ES-I3 (cell line): ENCODE data around the gene TDRD7.

Experiments
- H3K36me3 ChIP-seq: 2 replicates; pipeline ENCODE4 v1.6.1; 2013; ENCODE audit warnings: mild to moderate bottlenecking, low read length, control low read depth, moderate library complexity; ENCODE audit not compliant: insufficient read depth
- H3K4me1 ChIP-seq: 2 replicates; pipeline ENCODE4 v1.6.1; 2013; ENCODE audit warnings: mild to moderate bottlenecking, control low read depth, low read length; ENCODE audit not compliant: insufficient read depth
- H3K9ac ChIP-seq: 2 replicates; pipeline ENCODE4 v1.6.1; 2013; ENCODE audit warnings: low read depth, mild to moderate bottlenecking, low read length, moderate library complexity
- H3K9me3 ChIP-seq: 2 replicates; pipeline ENCODE4 v1.6.1; 2013; ENCODE audit warnings: mild to moderate bottlenecking, low read length, moderate library complexity; ENCODE audit not compliant: control insufficient read depth, insufficient read depth

Gene TDRD7

DNA sequence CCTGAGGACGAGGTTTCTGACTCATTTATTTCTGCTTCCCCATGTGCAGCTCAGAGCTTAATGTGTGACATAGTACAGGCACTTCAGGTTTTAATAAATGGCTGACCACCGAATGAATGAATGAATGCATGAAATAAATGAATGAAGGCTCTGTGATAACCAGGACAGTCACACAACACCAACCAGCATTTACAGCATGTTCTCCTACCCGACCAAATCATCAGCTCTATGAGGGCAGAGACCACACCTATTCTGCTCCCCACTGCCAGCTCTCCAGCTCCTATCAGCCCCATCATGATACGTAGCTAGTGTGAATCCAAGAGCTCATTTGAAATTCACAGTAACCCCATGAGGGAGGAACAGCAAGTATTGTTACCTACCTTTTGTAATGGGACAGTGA, 94.4 kb downstream of the TDRD7 start:
- H3K4me1 ChIP-seq, result no peaks in the 10 kb centered on the region; the same call in 1 of the 2 replicates
- no peak overlapping the region for H3K9ac ChIP-seq
- no peaks in the 10 kb centered on the region for H3K36me3 ChIP-seq
- no peaks in the 10 kb centered on the region for H3K9me3 ChIP-seq

DNA sequence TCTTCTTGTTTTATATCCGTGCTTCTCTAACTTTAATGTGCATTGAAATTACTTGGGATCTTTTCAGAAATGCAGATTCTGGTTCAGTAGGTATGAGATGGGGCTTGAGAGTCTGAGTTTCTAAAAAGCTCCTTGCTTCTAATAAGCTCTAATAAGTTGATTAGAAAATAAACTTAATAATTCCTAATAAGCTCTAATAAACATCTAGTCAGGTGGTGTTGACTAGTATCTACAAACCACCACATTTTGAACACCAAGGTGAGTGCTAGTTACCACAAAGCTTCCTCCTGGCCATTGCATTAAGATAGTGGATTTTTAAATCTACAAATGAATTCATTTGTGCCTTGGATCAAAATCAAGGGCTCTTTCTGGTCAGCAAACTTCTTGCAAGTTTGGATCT, 94.9 kb downstream of the TDRD7 start:
- Histone ChIP-seq H3K9me3 (no peaks in the 10 kb centered on the region), H3K36me3 (no peaks in the 10 kb centered on the region), H3K4me1 (no peaks in the 10 kb centered on the region; the same call in 1 of the 2 replicates), H3K9ac (no peak overlapping the region)

DNA sequence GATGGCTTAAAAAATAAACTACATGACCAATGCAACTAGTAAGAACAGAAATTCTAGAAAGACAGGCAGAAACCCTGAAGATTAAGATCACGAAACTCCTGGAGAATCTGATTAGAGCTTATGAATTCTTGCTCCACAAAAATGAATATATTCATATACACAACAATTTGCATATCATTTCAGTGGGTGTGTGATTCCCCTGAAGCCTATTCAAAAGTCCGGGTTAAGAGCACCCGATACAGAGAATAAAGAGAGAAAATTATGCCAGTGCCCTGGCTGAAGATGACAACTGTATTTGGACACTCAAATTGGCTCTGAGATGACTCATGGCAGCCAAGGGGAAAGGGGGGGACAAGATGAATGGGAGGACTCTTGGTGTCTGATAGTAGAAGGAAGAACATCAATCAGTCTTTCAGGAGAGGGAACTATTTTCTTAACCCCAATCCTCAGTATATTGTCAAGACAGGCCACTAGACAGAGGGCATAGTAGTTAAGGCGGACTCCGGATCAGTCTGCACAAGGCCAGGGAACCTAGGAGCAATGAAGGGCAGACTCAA, 95.6 kb downstream of the TDRD7 start:
- no peak overlapping the region for H3K9ac ChIP-seq
- no peaks in the 10 kb centered on the region; the same call in 1 of the 2 replicates for H3K4me1 ChIP-seq
- H3K9me3 ChIP-seq, result no peaks in the 10 kb centered on the region
- H3K36me3 ChIP-seq, result no peaks in the 10 kb centered on the region

DNA sequence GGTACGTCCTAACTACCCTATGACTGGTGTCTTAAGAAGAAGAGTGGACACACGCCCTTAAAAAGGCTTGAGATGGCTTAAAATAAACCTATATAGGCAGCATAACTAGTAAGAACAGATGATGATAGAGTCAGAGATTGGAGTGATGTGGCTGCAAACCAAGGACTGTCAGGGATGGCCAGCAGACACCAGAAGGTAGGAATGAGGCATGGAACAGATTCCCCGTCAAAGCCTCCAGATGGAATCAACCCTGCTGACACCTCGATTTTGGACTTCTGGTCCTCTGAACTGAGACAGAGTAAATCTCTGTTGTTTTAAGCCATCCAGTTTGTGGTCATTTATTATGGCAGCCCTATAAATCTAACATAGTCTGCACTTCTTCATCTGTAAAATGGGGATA, 97.0 kb downstream of the TDRD7 start:
- Histone ChIP-seq H3K9ac (no peak overlapping the region), H3K36me3 (no peaks in the 10 kb centered on the region), H3K9me3 (no peaks in the 10 kb centered on the region), H3K4me1 (no peaks in the 10 kb centered on the region)

DNA sequence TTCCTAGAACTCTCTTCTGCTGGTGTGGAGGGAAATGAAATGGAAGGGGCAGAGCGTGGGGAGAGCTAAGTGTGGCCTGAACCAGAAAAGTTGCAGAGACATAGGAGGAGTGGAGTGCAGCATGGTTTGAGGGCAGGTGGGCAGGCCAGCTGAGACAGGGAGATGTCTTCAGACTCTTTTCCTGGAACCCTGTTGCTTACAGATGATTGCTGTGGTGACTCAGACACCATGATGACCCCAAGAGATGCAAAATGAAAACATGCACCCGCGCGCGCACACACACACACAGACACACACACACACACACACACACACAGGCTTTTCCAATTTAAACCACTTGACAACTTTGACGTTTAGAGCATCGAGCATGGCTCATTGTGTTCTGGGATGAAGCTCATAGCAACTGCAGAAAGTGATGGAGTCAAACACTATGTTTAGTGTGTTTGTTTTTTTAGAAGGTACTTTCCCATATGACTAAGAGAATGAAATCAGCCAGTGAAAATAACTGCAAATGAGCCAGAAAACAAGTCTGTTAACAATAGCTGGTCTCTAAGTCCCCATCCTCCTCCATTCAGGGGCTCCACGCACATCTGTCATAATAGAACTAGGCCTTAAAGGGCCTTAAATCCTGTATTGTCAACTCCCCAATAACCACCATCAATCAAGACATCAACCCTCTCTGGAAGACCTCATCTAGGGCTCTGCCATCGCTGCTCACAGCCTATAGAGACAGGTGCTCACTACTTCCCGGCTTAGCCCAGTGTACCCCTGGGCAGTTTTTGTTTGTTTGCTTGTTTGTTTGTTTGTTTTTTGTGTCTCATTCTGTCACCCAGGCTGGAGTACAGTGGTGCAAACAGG, 99.1 kb downstream of the TDRD7 start:
- H3K9me3 ChIP-seq, result no peaks in the 10 kb centered on the region
- H3K36me3 ChIP-seq, result no peaks in the 10 kb centered on the region
- no peak overlapping the region for H3K9ac ChIP-seq

DNA sequence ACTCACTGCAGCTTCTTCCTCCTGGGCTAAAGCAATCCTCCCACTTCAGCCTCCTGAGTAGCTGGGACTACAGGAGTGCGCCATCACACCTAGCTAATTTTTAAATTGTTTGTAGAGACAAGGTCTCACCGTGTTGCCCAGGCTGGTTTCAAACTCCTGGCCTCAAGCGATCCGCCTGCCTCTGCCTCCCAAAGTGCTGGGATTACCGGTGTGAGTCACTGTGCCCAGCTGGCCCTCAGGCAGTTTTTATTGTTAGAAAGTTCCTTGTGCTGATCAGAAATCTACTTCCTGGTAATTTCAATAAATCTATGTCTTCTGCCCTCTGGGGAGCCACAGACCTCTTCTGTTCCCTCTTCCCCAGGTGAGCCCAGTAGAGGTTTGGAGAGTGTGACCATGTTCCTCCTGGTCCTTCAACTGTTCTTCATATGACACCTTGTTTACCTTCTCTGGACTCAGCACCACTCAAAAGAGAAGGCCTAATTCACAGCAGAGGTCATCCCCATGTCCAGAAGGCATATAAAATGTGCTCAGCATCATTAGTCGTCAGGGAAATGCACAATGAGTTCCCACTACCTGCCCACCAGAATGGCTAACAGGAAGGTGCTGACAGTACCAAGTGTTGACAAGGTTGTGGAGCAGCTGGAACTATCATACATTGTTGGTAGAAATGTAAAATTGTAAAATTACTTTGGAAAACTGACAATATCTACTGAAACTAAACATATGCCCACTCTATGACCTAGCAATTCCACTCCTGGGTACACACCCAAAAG, 99.9 kb downstream of the TDRD7 start:
- Histone ChIP-seq H3K9me3 (no peaks in the 10 kb centered on the region), H3K36me3 (no peaks in the 10 kb centered on the region), H3K9ac (no peak overlapping the region), H3K4me1 (no peaks in the 10 kb centered on the region; the same call in 1 of the 2 replicates)

More for the DNA sequence above, 99.1 kb downstream of the TDRD7 start:
- no peaks in the 10 kb centered on the region for H3K4me1 ChIP-seq

DNA sequence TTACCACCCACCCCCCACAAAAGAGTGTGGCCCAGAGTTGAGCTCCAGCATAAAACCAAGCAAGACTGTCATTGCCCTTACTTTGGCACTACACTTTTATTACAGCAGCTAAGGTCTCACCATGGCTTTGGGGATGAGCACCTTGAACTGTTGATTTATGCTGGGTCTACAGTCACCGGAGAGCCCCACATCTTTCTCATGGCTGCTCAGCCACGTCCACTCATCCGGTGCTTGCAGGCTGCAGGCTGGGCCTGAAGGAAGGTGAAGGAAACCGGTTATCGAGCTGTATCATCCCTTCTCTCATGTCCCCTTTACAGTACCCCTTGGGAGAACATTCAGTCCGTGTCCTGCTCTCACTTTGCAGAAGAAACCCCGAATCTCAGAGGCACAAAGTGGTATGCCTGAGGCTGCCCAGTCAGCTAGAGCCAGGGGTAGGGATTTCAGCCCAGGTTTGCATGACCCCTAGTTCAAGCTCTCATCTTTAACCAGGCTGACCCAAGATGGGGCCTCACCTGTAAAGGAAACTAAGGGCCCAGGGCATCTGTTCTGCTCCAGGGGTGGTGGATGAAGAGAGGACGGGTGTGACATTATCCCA, 101.2 kb downstream of the TDRD7 start:
- no peaks in the 10 kb centered on the region; the same call in 1 of the 2 replicates for H3K4me1 ChIP-seq
- H3K9ac ChIP-seq, result no peak overlapping the region
- no peaks in the 10 kb centered on the region for H3K9me3 ChIP-seq
- no peaks in the 10 kb centered on the region for H3K36me3 ChIP-seq

DNA sequence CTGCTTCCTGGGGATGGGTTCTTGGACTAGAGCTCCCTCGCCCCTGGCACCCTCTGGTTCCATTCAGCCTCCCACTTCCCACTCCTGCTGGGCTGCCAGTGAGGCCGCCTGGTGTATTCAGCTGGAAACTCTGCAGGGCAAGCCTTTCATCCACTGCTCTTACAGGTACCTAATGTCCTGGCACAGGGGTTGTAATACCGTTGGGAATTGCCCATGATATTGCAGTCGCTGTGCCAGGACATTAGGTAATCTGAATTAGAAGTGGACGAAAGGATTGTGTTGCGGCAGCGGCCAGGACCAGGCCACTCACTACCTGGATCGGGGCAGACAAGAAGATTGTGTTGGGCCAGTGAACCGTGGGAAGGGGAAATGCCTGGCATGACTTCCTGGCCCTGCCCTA, 102.6 kb downstream of the TDRD7 start:
- H3K36me3 ChIP-seq, result no peaks in the 10 kb centered on the region
- no peak overlapping the region for H3K9ac ChIP-seq
- no peaks in the 10 kb centered on the region for H3K9me3 ChIP-seq
- H3K4me1 ChIP-seq, result no peaks in the 10 kb centered on the region; the same call in 1 of the 2 replicates

DNA sequence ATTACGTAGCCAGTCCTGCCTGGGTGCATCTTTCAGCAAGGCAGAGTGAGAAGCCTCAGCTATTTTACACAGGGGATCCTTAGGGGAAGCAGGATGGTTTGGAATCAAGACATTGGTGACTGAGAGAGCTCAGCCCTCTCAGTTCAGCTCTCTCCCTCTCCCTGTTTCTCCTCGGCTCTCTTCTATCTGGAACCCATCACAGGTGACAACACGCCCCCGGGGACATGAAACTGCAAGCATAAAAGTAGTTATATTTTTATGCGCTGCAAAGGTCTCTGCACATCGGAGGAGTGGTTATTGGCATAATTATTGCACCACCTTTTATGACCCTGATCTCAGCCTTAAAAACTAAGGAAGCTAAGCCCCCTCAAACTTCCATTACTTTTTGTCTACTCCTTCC, 103.8 kb downstream of the TDRD7 start:
- Histone ChIP-seq H3K4me1 (no peaks in the 10 kb centered on the region; the same call in 1 of the 2 replicates), H3K9me3 (no peaks in the 10 kb centered on the region), H3K36me3 (no peaks in the 10 kb centered on the region), H3K9ac (no peak overlapping the region)

DNA sequence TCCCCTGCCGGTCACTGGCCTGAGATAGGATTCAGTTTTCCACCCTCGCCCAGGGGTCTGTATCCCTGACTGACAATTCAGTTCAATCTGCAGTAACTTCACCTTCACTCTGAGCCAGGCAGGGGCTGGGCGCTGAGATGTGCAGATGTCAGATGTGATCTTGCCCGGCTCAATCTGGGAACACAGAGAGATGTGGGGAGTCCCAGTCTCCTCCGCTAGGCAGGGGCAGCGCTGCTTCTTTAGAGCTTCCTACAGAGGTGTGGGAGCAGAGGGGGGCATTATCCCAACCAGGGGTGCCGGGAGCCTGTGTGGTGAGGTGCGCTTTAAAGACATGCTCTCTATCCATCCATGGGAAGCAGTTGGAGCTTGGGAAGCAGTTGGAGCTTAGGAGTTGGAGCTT, 104.2 kb downstream of the TDRD7 start:
- Histone ChIP-seq H3K36me3 (no peaks in the 10 kb centered on the region), H3K9ac (no peak overlapping the region), H3K4me1 (no peaks in the 10 kb centered on the region; the same call in 1 of the 2 replicates), H3K9me3 (no peaks in the 10 kb centered on the region)

DNA sequence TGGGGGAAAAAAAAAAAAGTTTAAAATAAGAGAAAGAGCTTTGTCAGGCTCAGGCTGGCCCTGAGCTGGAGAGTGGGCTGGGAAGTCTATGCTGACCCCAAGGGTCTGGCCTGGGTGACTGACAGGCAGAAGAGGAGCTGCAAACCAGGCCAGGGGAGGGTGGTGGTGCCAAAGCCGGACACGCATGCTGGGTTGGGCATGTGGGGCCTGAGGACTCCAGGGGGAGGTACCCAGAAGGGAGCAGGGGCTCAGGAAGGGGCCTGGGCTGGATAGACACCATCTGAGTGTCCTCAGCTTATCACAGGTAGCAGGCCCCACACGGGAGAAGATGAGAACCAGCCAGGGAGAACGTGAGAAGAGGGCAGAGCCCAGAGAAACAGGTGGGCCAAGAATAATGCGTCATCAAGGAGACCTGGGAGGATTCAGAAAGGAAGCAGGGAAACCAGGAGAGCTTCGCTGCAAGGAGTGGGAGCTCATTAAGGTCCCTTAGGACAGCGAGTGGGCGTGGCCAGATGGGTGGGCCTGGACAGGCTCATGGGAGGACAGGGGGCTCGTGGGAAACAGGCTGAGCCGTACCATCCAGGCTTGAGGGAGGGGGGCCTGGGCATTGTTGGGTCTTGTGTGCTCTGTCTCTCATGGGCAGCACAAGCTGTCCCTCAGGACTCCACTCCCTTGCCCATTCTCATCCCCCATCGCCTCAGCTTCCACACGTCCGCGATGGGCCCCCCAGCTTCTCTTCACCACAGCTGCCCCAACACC, 105.6 kb downstream of the TDRD7 start:
- Histone ChIP-seq H3K4me1 (no peaks in the 10 kb centered on the region; the same call in 1 of the 2 replicates), H3K9ac (no peak overlapping the region), H3K9me3 (no peaks in the 10 kb centered on the region), H3K36me3 (no peaks in the 10 kb centered on the region)

DNA sequence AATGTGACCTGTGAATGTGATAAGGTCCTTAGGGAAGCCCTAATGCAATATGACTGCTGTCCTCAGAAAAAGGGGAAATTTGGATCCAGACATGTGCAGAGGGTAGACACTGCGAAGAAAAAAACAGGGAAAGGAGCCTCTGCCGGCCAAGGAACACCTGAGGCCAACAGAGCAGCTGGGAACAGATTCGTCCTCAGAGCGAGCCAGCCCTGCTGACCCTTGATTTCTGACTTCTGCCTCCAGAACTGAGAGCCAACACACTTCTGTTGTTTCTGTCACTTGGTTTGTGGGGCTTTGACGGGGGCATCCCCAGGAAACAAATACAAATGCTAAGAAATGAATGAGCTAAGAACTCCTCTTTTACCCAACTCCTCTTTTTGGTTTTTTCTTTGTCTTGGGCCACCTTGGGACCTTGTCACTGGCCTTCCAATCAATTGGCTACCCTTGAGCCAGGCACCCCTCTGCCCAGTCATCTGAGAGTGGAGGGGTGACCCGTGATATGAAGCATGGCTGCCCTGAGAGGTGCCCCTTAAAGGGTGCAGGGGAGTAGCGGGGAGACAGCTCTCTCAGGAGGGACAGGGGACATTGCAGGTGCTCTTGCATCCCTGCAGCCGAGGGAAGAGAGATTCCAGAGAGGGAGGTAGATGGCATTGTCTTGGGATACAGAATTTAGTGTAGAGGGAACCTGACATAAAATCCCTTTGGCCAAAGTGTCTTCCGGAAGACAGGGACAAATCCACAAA, 106.4 kb downstream of the TDRD7 start:
- Histone ChIP-seq H3K9ac (no peak overlapping the region), H3K4me1 (no peaks in the 10 kb centered on the region; the same call in 1 of the 2 replicates), H3K36me3 (no peaks in the 10 kb centered on the region), H3K9me3 (no peaks in the 10 kb centered on the region)

DNA sequence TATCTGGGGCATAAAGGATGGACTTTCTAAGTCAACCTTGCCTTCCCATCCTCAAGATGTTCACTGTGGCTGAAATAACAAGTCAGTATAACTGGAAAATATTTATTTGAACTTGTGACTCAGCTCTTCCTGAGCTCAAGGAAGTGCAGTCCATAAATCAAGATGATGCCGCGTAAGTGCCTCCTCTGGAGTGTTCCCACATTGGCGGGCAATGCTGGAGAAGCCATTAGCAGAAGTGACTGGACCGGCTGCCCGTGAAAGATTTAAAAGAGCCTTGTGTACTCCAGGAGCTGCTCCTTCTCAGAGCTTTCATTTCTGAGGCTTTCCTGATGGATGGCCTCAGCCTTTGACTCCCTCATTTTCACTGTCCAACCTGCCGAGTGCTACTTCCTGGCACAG, 107.0 kb downstream of the TDRD7 start:
- Histone ChIP-seq H3K4me1 (no peaks in the 10 kb centered on the region; the same call in 1 of the 2 replicates), H3K36me3 (no peaks in the 10 kb centered on the region), H3K9me3 (no peaks in the 10 kb centered on the region), H3K9ac (no peak overlapping the region)
